Liver (tissue), 9 donors: ENCODE results near the gene SEPSECS. TPM values are rescaled to one million over a fixed set of nuclear protein-coding genes. Genes with fewer than 3 reads are reported as not detected.

Experiments used
- DNase-seq: peaks from one replicate; pipeline ENCODE4 v3.0.0-alpha.2; 2017; ENCODE audit warnings: low spot score
- H3K27ac ChIP-seq, 2 donors: one replicate each; pipeline ENCODE4 v1.7.0; 2013; ENCODE audit warnings: inconsistent platforms in 2 of 2, low read length in 2 of 2, control low read depth in 1 of 2, low read depth in 1 of 2, mild to moderate bottlenecking in 1 of 2
- H3K27me3 ChIP-seq, 4 donors: one replicate each; pipeline versions ENCODE4 v1.6.1 to v1.7.0; 2013; ENCODE audit warnings: low read length in 3 of 4, inconsistent platforms in 1 of 4, mild to moderate bottlenecking in 1 of 4, moderate library complexity in 1 of 4; ENCODE audit not compliant: control insufficient read depth in 4 of 4, insufficient read depth in 4 of 4
- H3K36me3 ChIP-seq, 4 donors: one replicate each; pipeline versions ENCODE4 v1.6.1 to v1.7.0; 2013; ENCODE audit warnings: low read length in 3 of 4, mild to moderate bottlenecking in 3 of 4, low read depth in 1 of 4, moderate library complexity in 1 of 4; ENCODE audit not compliant: control insufficient read depth in 4 of 4, insufficient read depth in 3 of 4
- H3K4me1 ChIP-seq, 4 donors: one replicate each; pipeline versions ENCODE4 v1.6.1 to v1.7.0; 2013; ENCODE audit warnings: low read length in 3 of 4, mild to moderate bottlenecking in 3 of 4, moderate library complexity in 1 of 4; ENCODE audit not compliant: control insufficient read depth in 4 of 4, insufficient read depth in 4 of 4
- H3K4me3 ChIP-seq, 3 donors: one replicate each; pipeline versions ENCODE4 v1.6.1 to v1.7.0; 2013; ENCODE audit warnings: low read length in 3 of 3, control low read depth in 1 of 3, low read depth in 1 of 3, mild to moderate bottlenecking in 1 of 3
- H3K9ac ChIP-seq, 2 donors: one replicate each; pipeline ENCODE4 v1.7.0; 2013; ENCODE audit warnings: low read length in 2 of 2, mild to moderate bottlenecking in 2 of 2, moderate library complexity in 2 of 2, control low read depth in 1 of 2, low read depth in 1 of 2
- H3K9me3 ChIP-seq, 4 donors: one replicate each; pipeline versions ENCODE4 v1.6.1 to v1.7.0; 2013; ENCODE audit warnings: low read length in 3 of 4; ENCODE audit not compliant: control insufficient read depth in 4 of 4
- ATF3 ChIP-seq: IDR thresholded peaks from 2 replicates; pipeline ENCODE4 v1.6.1; 2016; ENCODE audit warnings: antibody characterized with exemption
- CTCF ChIP-seq: fragments of 150-350 bp; IDR thresholded peaks from 2 replicates; pipeline ENCODE4 v1.5.1; 2017; ENCODE audit warnings: improper control_type of control experiment, low read depth, low read length; ENCODE audit not compliant: missing input control
- EGR1 ChIP-seq, 2 donors: IDR thresholded peaks; 2 replicates each; pipeline ENCODE4 v1.6.1; 2016 to 2018; ENCODE audit warnings: antibody characterized with exemption in 2 of 2, low read depth in 2 of 2
- FOXA1 ChIP-seq: IDR thresholded peaks from 2 replicates; pipeline ENCODE4 v1.6.1; 2016; ENCODE audit warnings: antibody characterized with exemption
- FOXA2 ChIP-seq: IDR thresholded peaks from 2 replicates; pipeline ENCODE4 v1.6.1; 2016; ENCODE audit warnings: antibody characterized with exemption
- GABPA ChIP-seq, 2 donors: IDR thresholded peaks in 1 of 2; conservative IDR thresholded peaks in 1 of 2; 2 replicates each; pipeline ENCODE4 v1.6.1; 2016; ENCODE audit warnings: antibody characterized with exemption in 2 of 2, mild to moderate bottlenecking in 1 of 2, moderate library complexity in 1 of 2
- HNF4A ChIP-seq, 2 donors: conservative IDR thresholded peaks; 2 replicates each; pipeline ENCODE4 v1.6.1; 2016; ENCODE audit warnings: antibody characterized with exemption in 2 of 2, mild to moderate bottlenecking in 2 of 2
- HNF4G ChIP-seq: IDR thresholded peaks from 2 replicates; pipeline ENCODE4 v1.6.1; 2016; ENCODE audit warnings: antibody characterized with exemption
- JUND ChIP-seq, 2 donors: IDR thresholded peaks; 2 replicates each; pipeline ENCODE4 v1.6.1; 2016; ENCODE audit warnings: antibody characterized with exemption in 2 of 2
- MAX ChIP-seq: IDR thresholded peaks from 2 replicates; pipeline ENCODE4 v1.6.1; 2016; ENCODE audit warnings: antibody characterized with exemption
- NR2F2 ChIP-seq: IDR thresholded peaks from 2 replicates; pipeline ENCODE4 v1.6.1; 2016; ENCODE audit warnings: antibody characterized with exemption
- RAD21 ChIP-seq, 2 donors: IDR thresholded peaks; 2 replicates each; pipeline ENCODE4 v1.6.1; 2016; ENCODE audit warnings: antibody characterized with exemption in 2 of 2, mild to moderate bottlenecking in 2 of 2
- RXRA ChIP-seq, 2 donors: IDR thresholded peaks; 2 replicates each; pipeline ENCODE4 v1.6.1; 2017 to 2018; ENCODE audit warnings: antibody characterized with exemption in 2 of 2, mild to moderate bottlenecking in 1 of 2
- SP1 ChIP-seq: IDR thresholded peaks from 2 replicates; pipeline ENCODE4 v1.6.1; 2018; ENCODE audit warnings: antibody characterized with exemption, mild to moderate bottlenecking
- TAF1 ChIP-seq: conservative IDR thresholded peaks from 2 replicates; pipeline ENCODE4 v1.6.1; 2016; ENCODE audit warnings: antibody characterized with exemption, mild to moderate bottlenecking
- YY1 ChIP-seq: IDR thresholded peaks from 2 replicates; pipeline ENCODE4 v1.6.1; 2016; ENCODE audit warnings: antibody characterized with exemption, mild to moderate bottlenecking
- ZBTB33 ChIP-seq: IDR thresholded peaks from 2 replicates; pipeline ENCODE4 v1.6.1; 2016; ENCODE audit warnings: antibody characterized with exemption
- WGBS: extraction: QIAGEN DNeasy Blood & Tissue Kit; methylation state at CpG from one replicate; pipeline ENCODE4 v1.1.7; 2013; 5-methylcytosine and 5-hydroxymethylcytosine counted together
- polyA plus RNA-seq, 2 donors: library from polyadenylated mRNA; stranded (reverse) in 1 of 2; unstranded in 1 of 2; fragments of 200-250 nt in 1 of 2; fragments of >200 nt in 1 of 2; fragmentation: Nextera tagmentation in 1 of 2; extraction: Ambion mirVana in 1 of 2; gene quantifications; one replicate each; pipeline versions ENCODE4 v1.2.1 to v1.2.3, GENCODE V29; 2013 to 2015
- total RNA-seq, 2 donors: library from RNA; depleted of rRNA; stranded (reverse); fragments of >200 nt; gene quantifications; one replicate each; pipeline ENCODE4 v1.2.3, GENCODE V29; 2014
- donor health status: healthy.
- donor health status: healthy.
- donor health status: healthy.
- donor health status: healthy.
- donor health status: healthy.

The SEPSECS gene
- total and polyA plus RNA-seq, 4 donors, result 10.3 to 31.7 (median 13.2) TPM

- WGBS, result 96% methylated on average over 6 of the region's 6 CpGs
- no peaks in the 10 kb centered on the region for H3K9me3 ChIP-seq
Observed at GRCh38 chr4:25117716-25118472, 42.4 kb downstream of the SEPSECS start.

GRCh38 chr4:25117274-25117673 lies 43.0 kb downstream of the SEPSECS start:
- Histone ChIP-seq H3K27me3 (no peaks in the 10 kb centered on the region), H3K36me3 (peaks cover 0 to 9% (median 9%) of the 10 kb centered on the region in 4 donors), H3K27ac (no peak overlapping the region), H3K9me3 (no peaks in the 10 kb centered on the region), H3K4me1 (no peaks in the 10 kb centered on the region), H3K9ac (no peak overlapping the region), H3K4me3 (no peak overlapping the region)
- 98% methylated on average over 4 of the region's 4 CpGs for WGBS
- TF ChIP-seq YY1 (no peak), EGR1 (IDR thresholded peaks at IDR 0.05; ENCODE audit: low read depth in 2 of 2) (no peak), GABPA (IDR thresholded peaks at IDR 0.05 in 1 of 2, conservative IDR thresholded peaks at IDR 0.05 in 1 of 2) (no peak), HNF4G (no peak)
- DNase-seq, result no peak

More at GRCh38 chr4:25117716-25118472, 42.4 kb downstream of the SEPSECS start:
- Histone ChIP-seq H3K36me3 (peaks cover 0 to 15% (median 13%) of the 10 kb centered on the region in 4 donors), H3K27ac (no peak overlapping the region), H3K4me1 (no peaks in the 10 kb centered on the region), H3K27me3 (no peaks in the 10 kb centered on the region), H3K9ac (no peak overlapping the region), H3K4me3 (no peak overlapping the region)
- TF ChIP-seq SP1 (no peak), RAD21 (IDR thresholded peaks at IDR 0.05) (no peak), GABPA (IDR thresholded peaks at IDR 0.05 in 1 of 2, conservative IDR thresholded peaks at IDR 0.05 in 1 of 2) (no peak), ATF3 (no peak), RXRA (IDR thresholded peaks at IDR 0.05) (no peak), HNF4A (conservative IDR thresholded peaks at IDR 0.05) (no peak), JUND (IDR thresholded peaks at IDR 0.05) (no peak), YY1 (no peak)
- no peak for DNase-seq

GRCh38 chr4:25113915-25114904 lies 46.0 kb downstream of the SEPSECS start:
- Histone ChIP-seq H3K4me3 (no peak overlapping the region), H3K9ac (no peak overlapping the region), H3K27me3 (no peaks in the 10 kb centered on the region), H3K36me3 (no peaks in the 10 kb centered on the region), H3K4me1 (no peaks in the 10 kb centered on the region), H3K9me3 (no peaks in the 10 kb centered on the region), H3K27ac (no peak overlapping the region)
- 79% methylated on average over 13 of the region's 13 CpGs for WGBS
- no peak for DNase-seq
- no peak for TF ChIP-seq MAX
- no peak for TF ChIP-seq SP1
- TF ChIP-seq CTCF, result no peak
- TF ChIP-seq JUND (IDR thresholded peaks at IDR 0.05), result no peak
- no peak for TF ChIP-seq HNF4G
- no peak for TF ChIP-seq RAD21 (IDR thresholded peaks at IDR 0.05)
- TF ChIP-seq RXRA (IDR thresholded peaks at IDR 0.05), result no peak
- no peak for TF ChIP-seq FOXA1
- TF ChIP-seq ZBTB33, result no peak
- no peak for TF ChIP-seq GABPA (IDR thresholded peaks at IDR 0.05 in 1 of 2, conservative IDR thresholded peaks at IDR 0.05 in 1 of 2)
- no peak for TF ChIP-seq HNF4A (conservative IDR thresholded peaks at IDR 0.05)
- no peak for TF ChIP-seq EGR1 (IDR thresholded peaks at IDR 0.05; ENCODE audit: low read depth in 2 of 2)
- TF ChIP-seq NR2F2, result no peak
- no peak for TF ChIP-seq FOXA2
- no peak for TF ChIP-seq YY1
- no peak for TF ChIP-seq TAF1
- no peak for TF ChIP-seq ATF3
